IMR-90 (cell line): Measurements from ENCODE around the gene BMP7. TPM values are rescaled to one million over a fixed set of nuclear protein-coding genes. Genes with fewer than 3 reads are reported as not detected.

Experiments used
- ATAC-seq: fragments of 200-7000 bp; cut with Tn5 transposase; 2 replicates; pipeline ENCODE4 v1.9.1; 2020; ENCODE audit warnings: low read depth, mild to moderate bottlenecking, moderate library complexity
- BruUV-seq: library from RNA; stranded (reverse); fragments of 400-500 nt; replicated peaks from 2 replicates; lab custom pipeline; 2021; lab: Mats Ljungman, UMichigan
- CTCF ChIA-PET: fragments of 300-600 bp; formaldehyde crosslinking; extraction: SDS; loops from one replicate; lab custom pipeline; 2021; ENCODE audit warnings: antibody characterized with exemption; lab: Yijun Ruan, JAX
- POLR2A ChIA-PET: fragments of 300-600 bp; sonication (Branson Sonifier 250); formaldehyde crosslinking; loops from one replicate; lab custom pipeline; 2022; ENCODE audit warnings: antibody characterized with exemption; ENCODE audit not compliant: unreplicated experiment; lab: Charles Lee
- DNase-seq: peaks from one replicate; pipeline ENCODE4 v3.0.0; 2013
- H2AFZ ChIP-seq: replicated peaks from 2 replicates; pipeline ENCODE3; 2013; ENCODE audit warnings: low read length, mild to moderate bottlenecking; ENCODE audit not compliant: poor library complexity
- H2AK5ac ChIP-seq: 2 replicates; pipeline ENCODE4 v1.6.1; 2013; ENCODE audit warnings: low read depth, low read length, inconsistent platforms
- H2AK9ac ChIP-seq: replicated peaks from 2 replicates; pipeline ENCODE3; 2013; ENCODE audit warnings: mild to moderate bottlenecking, low read depth, low read length, moderate library complexity; ENCODE audit not compliant: poor library complexity
- H2BK120ac ChIP-seq: 2 replicates; pipeline ENCODE4 v1.6.1; 2013; ENCODE audit warnings: low read depth, low read length, inconsistent platforms
- H2BK15ac ChIP-seq: 3 replicates; pipeline ENCODE4 v1.6.1; 2013; ENCODE audit warnings: low read depth, low read length, inconsistent platforms
- H2BK20ac ChIP-seq: 2 replicates; pipeline ENCODE4 v1.6.1; 2013; ENCODE audit warnings: low read depth, mild to moderate bottlenecking, inconsistent platforms, low read length, moderate library complexity
- H2BK5ac ChIP-seq: 2 replicates; pipeline ENCODE4 v1.6.1; 2013; ENCODE audit warnings: mild to moderate bottlenecking, low read depth, low read length, inconsistent platforms; ENCODE audit not compliant: poor library complexity, severe bottlenecking
- H3K14ac ChIP-seq: replicated peaks from 2 replicates; pipeline ENCODE4 v1.6.1; 2013; ENCODE audit warnings: low read depth, low read length, inconsistent platforms
- H3K18ac ChIP-seq: 2 replicates; pipeline ENCODE4 v1.6.1; 2013; ENCODE audit warnings: low read depth, low read length, control low read depth
- H3K23ac ChIP-seq: 2 replicates; pipeline ENCODE4 v1.6.1; 2013; ENCODE audit warnings: low read depth, low read length, inconsistent platforms
- H3K27ac ChIP-seq: 2 replicates; pipeline ENCODE4 v1.5.1; 2013; ENCODE audit warnings: mild to moderate bottlenecking, control low read depth, low read length; ENCODE audit not compliant: insufficient read depth
- H3K27me3 ChIP-seq: 2 replicates; pipeline ENCODE4 v1.6.1; 2013; ENCODE audit warnings: low read length; ENCODE audit not compliant: control insufficient read depth, insufficient read depth
- H3K36me3 ChIP-seq: 2 replicates; pipeline ENCODE4 v1.6.1; 2013; ENCODE audit warnings: low read length, mixed read lengths; ENCODE audit not compliant: control insufficient read depth, insufficient read depth
- H3K4ac ChIP-seq: 2 replicates; pipeline ENCODE4 v1.6.1; 2013; ENCODE audit warnings: low read depth, low read length, inconsistent platforms
- H3K4me1 ChIP-seq: 2 replicates; pipeline ENCODE4 v1.6.1; 2013; ENCODE audit warnings: low read length, mixed read lengths; ENCODE audit not compliant: control insufficient read depth, insufficient read depth
- H3K4me2 ChIP-seq: 2 replicates; pipeline ENCODE4 v1.6.1; 2013; ENCODE audit warnings: low read depth, mild to moderate bottlenecking, control low read depth, low read length, moderate library complexity
- H3K4me3 ChIP-seq: 2 replicates; pipeline ENCODE4 v1.5.1; 2013; ENCODE audit warnings: low read depth, mild to moderate bottlenecking, control low read depth, low read length, moderate library complexity; ENCODE audit not compliant: insufficient read depth
- H3K56ac ChIP-seq: 2 replicates; pipeline ENCODE4 v1.6.1; 2013; ENCODE audit warnings: low read length, inconsistent platforms; ENCODE audit not compliant: insufficient read depth; ENCODE audit errors: extremely low read depth
- H3K79me1 ChIP-seq, 2 experiments: 2 replicates each; pipeline ENCODE4 v1.6.1; 2013; ENCODE audit warnings: low read length in 2 of 2, inconsistent platforms in 1 of 2, low read depth in 1 of 2
- H3K9ac ChIP-seq: 2 replicates; pipeline ENCODE4 v1.6.1; 2013; ENCODE audit warnings: low read depth, low read length, control low read depth
- H3K9me1 ChIP-seq: 2 replicates; pipeline ENCODE4 v1.6.1; 2013; ENCODE audit warnings: low read length, inconsistent platforms; ENCODE audit not compliant: insufficient read depth
- H3K9me3 ChIP-seq: 2 replicates; pipeline ENCODE4 v1.6.1; 2013; ENCODE audit warnings: low read length; ENCODE audit not compliant: control insufficient read depth, insufficient read depth
- H4K20me1 ChIP-seq: 2 replicates; pipeline ENCODE4 v1.6.1; 2013; ENCODE audit warnings: low read length, inconsistent platforms; ENCODE audit not compliant: insufficient read depth
- H4K5ac ChIP-seq: 2 replicates; pipeline ENCODE4 v1.6.1; 2013; ENCODE audit warnings: mild to moderate bottlenecking, low read depth, low read length, control low read depth
- H4K8ac ChIP-seq, 2 experiments: 2 replicates each; pipeline ENCODE4 v1.6.1; 2013; ENCODE audit warnings: low read depth in 2 of 2, low read length in 2 of 2, control low read depth in 1 of 2, inconsistent platforms in 1 of 2
- H4K91ac ChIP-seq: 2 replicates; pipeline ENCODE4 v1.6.1; 2013; ENCODE audit warnings: low read depth, low read length, inconsistent platforms; ENCODE audit not compliant: insufficient read depth
- CHD1 ChIP-seq: IDR thresholded peaks from 2 replicates; pipeline ENCODE4 v1.6.1; 2012; ENCODE audit warnings: low read depth, low read length, improper control_type of control experiment
- MAZ ChIP-seq: IDR thresholded peaks from 2 replicates; pipeline ENCODE4 v1.6.1; 2012; ENCODE audit warnings: low read depth, mild to moderate bottlenecking, low read length, improper control_type of control experiment, moderate library complexity, borderline replicate concordance
- NFE2L2 ChIP-seq: fragments of 150-350 bp; IDR thresholded peaks from 2 replicates; pipeline ENCODE4 v1.6.1; 2016; ENCODE audit warnings: low read depth, mild to moderate bottlenecking, low read length
- POLR2A ChIP-seq: IDR thresholded peaks from 2 replicates; pipeline ENCODE4 v1.6.1; 2012; ENCODE audit warnings: mild to moderate bottlenecking, low read depth, low read length
- RAD21 ChIP-seq: IDR thresholded peaks from 2 replicates; pipeline ENCODE4 v1.6.1; 2012; ENCODE audit warnings: low read length, improper control_type of control experiment
- RFX5 ChIP-seq: IDR thresholded peaks from 2 replicates; pipeline ENCODE4 v1.8.0; 2012; ENCODE audit warnings: low read depth, mild to moderate bottlenecking, low read length, moderate library complexity
- WGBS, 2 experiments: methylation state at CpG; one replicate each; pipeline versions ENCODE4 v1.1.5 to v1.1.7; 2013; ENCODE audit warnings: missing lambda C conversion rate in 2 of 2; ENCODE audit not compliant: insufficient read length in 1 of 2; ENCODE audit errors: extremely low coverage in 2 of 2; 5-methylcytosine and 5-hydroxymethylcytosine counted together
- dilution Hi-C: fragments of 300-500 bp; cut with HindIII; formaldehyde crosslinking; loops from one replicate; pipeline ENCODE4 v1.14.3; 2018; ENCODE audit warnings: low sequenced_read_pairs; ENCODE audit not compliant: unreplicated experiment
- in situ Hi-C: fragments of 300-500 bp; cut with MboI; formaldehyde crosslinking; loops from 3 replicates; pipeline ENCODE4 v1.14.3; 2019; ENCODE audit warnings: low sequenced_read_pairs, inconsistent platforms, mixed read lengths
- intact Hi-C: fragments of 100-400 bp; cut with micrococcal nuclease; formaldehyde crosslinking; loops from 2 replicates; pipeline ENCODE4 v1.10.0; 2022
- polyA plus RNA-seq, 3 experiments: library from polyadenylated mRNA; depleted of rRNA; stranded (reverse); fragments of >200 nt; gene quantifications; 2 replicates each; pipeline ENCODE4 v1.2.3, GENCODE V29; 2012; ENCODE audit warnings: low replicate concordance in 1 of 3
- total RNA-seq: library from RNA; depleted of rRNA; stranded (reverse); fragments of >200 nt; gene quantifications from 2 replicates; pipeline ENCODE4 v1.2.3, GENCODE V29; 2012
- TF ChIP-seq, protein P1 (sequence below): fragments of 150-350 bp; IDR thresholded peaks from 2 replicates; pipeline ENCODE4 v1.6.1; 2017; ENCODE audit warnings: mild to moderate bottlenecking, antibody characterized with exemption, low read length, low read depth

Gene BMP7
- total and polyA plus RNA-seq, 2 of the 4 experiments (the other 2 are of a cell fraction): not detected

DNA sequence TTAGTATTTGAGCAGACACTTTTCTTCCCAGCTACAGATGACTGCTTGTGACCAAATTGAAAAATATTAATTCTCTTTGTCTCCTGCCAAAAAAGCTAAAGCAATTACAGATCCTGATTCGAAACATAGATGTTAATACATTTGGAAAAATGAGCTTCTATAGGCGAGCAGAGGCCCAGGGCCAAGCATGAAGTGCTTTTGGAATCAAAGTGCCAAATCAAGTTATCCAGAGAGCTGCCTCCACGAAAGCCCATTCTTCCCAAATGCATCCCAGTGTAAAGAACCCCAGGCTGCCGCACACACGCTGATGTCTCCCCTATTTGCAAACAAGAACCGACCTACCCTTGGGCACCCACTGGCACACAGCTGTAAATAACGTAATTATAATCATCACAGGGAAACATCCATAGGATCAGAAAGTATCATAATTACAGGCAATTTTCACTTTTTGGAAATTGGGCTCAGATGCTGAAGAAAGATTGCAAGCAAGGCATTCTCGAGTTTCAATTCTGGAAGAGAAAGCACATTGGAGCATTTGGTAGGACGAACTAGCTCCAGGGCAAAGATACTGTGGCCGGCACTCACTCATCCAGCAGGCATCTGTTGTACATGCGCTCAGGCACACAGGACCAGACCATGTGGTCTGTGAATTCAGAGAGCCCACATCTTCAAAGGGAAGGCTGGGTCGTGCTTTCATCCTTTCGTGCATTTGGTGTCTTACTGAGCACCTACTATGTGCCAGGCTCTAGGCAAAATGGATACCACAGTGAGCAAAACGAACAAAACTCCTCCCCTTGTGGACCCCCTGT lies 45.9 kb downstream of the BMP7 start:
- Histone ChIP-seq H2AK5ac (no peak overlapping the region), H3K56ac (no peak overlapping the region), H3K27me3 (no peaks in the 10 kb centered on the region), H2BK15ac (no peak overlapping the region), H3K4ac (no peak overlapping the region), H3K4me2 (no peak overlapping the region), H4K8ac (no peak overlapping the region), H3K27ac (no peak overlapping the region), H2BK120ac (no peak overlapping the region), H3K9me1 (no peaks in the 10 kb centered on the region), H4K5ac (no peak overlapping the region), H3K18ac (no peak overlapping the region), H4K91ac (no peak overlapping the region), H3K4me1 (no peaks in the 10 kb centered on the region), H4K20me1 (no peaks in the 10 kb centered on the region), H2AFZ (no peak overlapping the region), H3K4me3 (no peak overlapping the region), H3K9me3 (peaks cover 20% of the 10 kb centered on the region), H3K9ac (no peak overlapping the region), H3K14ac (no peak overlapping the region), H3K79me1 (no peaks in the 10 kb centered on the region), H2BK20ac (no peak overlapping the region), H3K36me3 (no peaks in the 10 kb centered on the region), H3K23ac (no peak overlapping the region), H2AK9ac (no peak overlapping the region), H2BK5ac (no peak overlapping the region)
- intact Hi-C loops (no loop called here), in situ Hi-C loops (no loop called here), dilution Hi-C loops (no loop called here)
- DNase-seq (no peak), ATAC-seq (no peak)
- TF ChIP-seq CHD1 (no peak), RAD21 (no peak), MAZ (no peak), NFE2L2 (no peak), RFX5 (no peak), POLR2A (no peak)
- TF ChIP-seq, protein P1, sequence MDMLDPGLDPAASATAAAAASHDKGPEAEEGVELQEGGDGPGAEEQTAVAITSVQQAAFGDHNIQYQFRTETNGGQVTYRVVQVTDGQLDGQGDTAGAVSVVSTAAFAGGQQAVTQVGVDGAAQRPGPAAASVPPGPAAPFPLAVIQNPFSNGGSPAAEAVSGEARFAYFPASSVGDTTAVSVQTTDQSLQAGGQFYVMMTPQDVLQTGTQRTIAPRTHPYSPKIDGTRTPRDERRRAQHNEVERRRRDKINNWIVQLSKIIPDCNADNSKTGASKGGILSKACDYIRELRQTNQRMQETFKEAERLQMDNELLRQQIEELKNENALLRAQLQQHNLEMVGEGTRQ: no peak
- ChIA-PET POLR2A (no interaction called here), CTCF (no interaction called here)
- no TSS peak for BruUV-seq
- 47% methylated on average over 6 of the region's 14 CpGs; no CpG with 5 or more reads in 1 of the 2 experiments for WGBS, 2 experiments
